ES-I3 (cell line): ENCODE data around the gene WDR20.

Experiments used
- H3K36me3 ChIP-seq: 2 replicates; pipeline ENCODE4 v1.6.1; 2013; ENCODE audit warnings: mild to moderate bottlenecking, low read length, control low read depth, moderate library complexity; ENCODE audit not compliant: insufficient read depth
- H3K4me1 ChIP-seq: 2 replicates; pipeline ENCODE4 v1.6.1; 2013; ENCODE audit warnings: mild to moderate bottlenecking, control low read depth, low read length; ENCODE audit not compliant: insufficient read depth
- H3K9ac ChIP-seq: 2 replicates; pipeline ENCODE4 v1.6.1; 2013; ENCODE audit warnings: low read depth, mild to moderate bottlenecking, low read length, moderate library complexity
- H3K9me3 ChIP-seq: 2 replicates; pipeline ENCODE4 v1.6.1; 2013; ENCODE audit warnings: mild to moderate bottlenecking, low read length, moderate library complexity; ENCODE audit not compliant: control insufficient read depth, insufficient read depth

Gene WDR20

GRCh38 chr14:102246071-102246470 lies 106.4 kb downstream of the WDR20 start:
- no peaks in the 10 kb centered on the region for H3K9me3 ChIP-seq
- H3K9ac ChIP-seq, result no peak overlapping the region
- H3K4me1 ChIP-seq, result peaks cover 9% of the 10 kb centered on the region; the same call in 1 of the 2 replicates
- H3K36me3 ChIP-seq, result no peaks in the 10 kb centered on the region

- no peak overlapping the region; the same call in 1 of the 2 replicates for H3K9ac ChIP-seq
- H3K36me3 ChIP-seq, result no peaks in the 10 kb centered on the region
- H3K4me1 ChIP-seq, result peaks cover 9% of the 10 kb centered on the region; the same call in 1 of the 2 replicates
- no peaks in the 10 kb centered on the region for H3K9me3 ChIP-seq
Measured at GRCh38 chr14:102248121-102248520, 108.4 kb downstream of the WDR20 start.

GRCh38 chr14:102249041-102249440 lies 109.3 kb downstream of the WDR20 start:
- H3K36me3 ChIP-seq, result no peaks in the 10 kb centered on the region
- no peak overlapping the region for H3K9ac ChIP-seq
- H3K4me1 ChIP-seq, result peaks cover 9% of the 10 kb centered on the region; the same call in 1 of the 2 replicates

GRCh38 chr14:102249981-102250380 lies 110.3 kb downstream of the WDR20 start:
- H3K9me3 ChIP-seq, result no peaks in the 10 kb centered on the region
- H3K36me3 ChIP-seq, result no peaks in the 10 kb centered on the region
- no peak overlapping the region for H3K9ac ChIP-seq
- H3K4me1 ChIP-seq, result peaks cover 9% of the 10 kb centered on the region; the same call in 1 of the 2 replicates

More at GRCh38 chr14:102249041-102249440, 109.3 kb downstream of the WDR20 start:
- no peaks in the 10 kb centered on the region for H3K9me3 ChIP-seq

DNA sequence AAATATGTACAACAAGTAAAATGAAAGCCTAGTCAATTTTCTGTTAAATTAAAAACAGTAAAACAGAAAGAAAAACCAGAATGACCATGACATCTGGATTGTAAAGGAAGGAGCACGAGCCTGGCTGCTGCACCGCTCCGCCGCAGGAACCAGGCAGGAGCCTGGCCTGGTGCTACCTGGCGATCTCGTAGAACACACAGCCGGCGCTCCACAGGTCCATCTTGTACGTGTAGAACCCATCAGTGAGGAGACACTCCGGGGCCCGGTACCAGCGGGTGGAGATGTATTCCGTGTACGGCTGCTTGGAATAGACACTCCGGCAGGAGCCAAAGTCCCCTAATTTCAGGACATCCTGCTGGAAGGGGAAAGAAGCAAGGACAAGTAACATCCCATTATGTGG lies 110.9 kb downstream of the WDR20 start:
- peaks cover 12% of the 10 kb centered on the region; the same call in 1 of the 2 replicates for H3K4me1 ChIP-seq
- H3K36me3 ChIP-seq, result no peaks in the 10 kb centered on the region

DNA sequence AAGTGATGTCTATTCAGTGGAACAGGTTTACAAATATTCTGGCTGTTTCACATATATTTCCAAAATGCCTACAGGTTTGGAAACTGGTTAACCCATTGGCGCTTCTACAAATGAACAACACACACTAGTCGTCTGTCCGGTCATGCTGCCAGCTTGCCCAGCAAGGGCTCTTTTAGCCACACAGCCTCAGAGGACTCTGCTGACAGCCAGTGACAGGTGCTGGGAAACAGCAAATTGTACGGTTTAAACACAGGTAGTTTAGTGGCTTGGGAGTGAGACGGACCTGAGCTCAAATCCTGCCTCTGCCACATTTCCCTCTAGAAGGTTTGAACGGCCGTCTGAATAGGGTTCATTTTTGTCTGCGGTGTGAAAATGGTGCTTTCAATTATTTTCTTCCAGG lies 111.5 kb downstream of the WDR20 start:
- peaks cover 12% of the 10 kb centered on the region; the same call in 1 of the 2 replicates for H3K4me1 ChIP-seq
- H3K9me3 ChIP-seq, result no peaks in the 10 kb centered on the region
- no peaks in the 10 kb centered on the region for H3K36me3 ChIP-seq
- no peak overlapping the region for H3K9ac ChIP-seq

More for the DNA sequence above, 110.9 kb downstream of the WDR20 start:
- Histone ChIP-seq H3K9ac (no peak overlapping the region), H3K9me3 (no peaks in the 10 kb centered on the region)

DNA sequence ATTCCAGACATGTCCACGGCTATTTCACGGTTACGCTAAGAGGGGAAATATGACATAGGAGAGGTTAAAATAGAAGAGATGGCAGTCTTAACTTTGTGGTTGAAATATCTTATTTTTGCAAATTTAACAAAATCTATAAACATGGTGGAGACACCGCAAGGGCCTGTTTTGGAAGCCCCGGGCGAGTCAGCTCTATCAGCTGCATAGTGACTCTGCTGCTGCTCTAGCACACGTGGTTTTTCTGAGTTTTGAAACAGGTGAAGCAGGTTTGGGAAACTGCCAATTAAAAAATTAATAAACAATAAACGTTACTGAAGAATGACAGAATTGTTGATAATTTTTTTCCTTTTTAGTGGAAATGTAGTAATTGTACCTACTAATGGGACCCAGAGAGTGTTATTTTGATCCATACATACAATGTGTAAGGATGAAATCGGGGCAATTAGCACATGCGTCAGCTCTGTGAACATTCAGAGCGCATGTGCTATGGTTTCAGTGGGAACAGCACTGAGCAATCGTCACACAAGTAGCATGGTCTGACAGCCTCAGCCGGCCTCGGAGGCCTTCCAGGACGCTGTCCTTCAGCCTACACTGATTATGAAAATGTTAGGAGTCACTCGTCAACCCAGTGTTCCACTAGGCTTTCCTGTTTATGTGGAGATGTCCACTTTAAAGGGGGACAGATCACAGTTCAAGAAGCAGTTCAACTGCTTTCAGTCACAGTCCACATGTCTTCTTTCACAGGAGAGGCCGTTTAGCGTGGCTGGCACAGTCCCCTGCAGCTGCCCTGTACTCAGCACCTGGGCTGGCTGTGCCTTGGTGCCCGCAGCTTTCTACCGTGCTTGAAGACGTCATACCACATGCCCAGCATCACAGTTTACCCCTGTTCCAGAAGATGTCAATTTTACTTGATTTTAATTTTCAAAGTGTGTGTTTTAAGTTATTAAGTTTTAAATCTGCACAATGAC lies 113.4 kb downstream of the WDR20 start:
- Histone ChIP-seq H3K9me3 (no peaks in the 10 kb centered on the region), H3K36me3 (no peaks in the 10 kb centered on the region), H3K4me1 (peaks cover 8% of the 10 kb centered on the region; the same call in 1 of the 2 replicates), H3K9ac (no peak overlapping the region)

DNA sequence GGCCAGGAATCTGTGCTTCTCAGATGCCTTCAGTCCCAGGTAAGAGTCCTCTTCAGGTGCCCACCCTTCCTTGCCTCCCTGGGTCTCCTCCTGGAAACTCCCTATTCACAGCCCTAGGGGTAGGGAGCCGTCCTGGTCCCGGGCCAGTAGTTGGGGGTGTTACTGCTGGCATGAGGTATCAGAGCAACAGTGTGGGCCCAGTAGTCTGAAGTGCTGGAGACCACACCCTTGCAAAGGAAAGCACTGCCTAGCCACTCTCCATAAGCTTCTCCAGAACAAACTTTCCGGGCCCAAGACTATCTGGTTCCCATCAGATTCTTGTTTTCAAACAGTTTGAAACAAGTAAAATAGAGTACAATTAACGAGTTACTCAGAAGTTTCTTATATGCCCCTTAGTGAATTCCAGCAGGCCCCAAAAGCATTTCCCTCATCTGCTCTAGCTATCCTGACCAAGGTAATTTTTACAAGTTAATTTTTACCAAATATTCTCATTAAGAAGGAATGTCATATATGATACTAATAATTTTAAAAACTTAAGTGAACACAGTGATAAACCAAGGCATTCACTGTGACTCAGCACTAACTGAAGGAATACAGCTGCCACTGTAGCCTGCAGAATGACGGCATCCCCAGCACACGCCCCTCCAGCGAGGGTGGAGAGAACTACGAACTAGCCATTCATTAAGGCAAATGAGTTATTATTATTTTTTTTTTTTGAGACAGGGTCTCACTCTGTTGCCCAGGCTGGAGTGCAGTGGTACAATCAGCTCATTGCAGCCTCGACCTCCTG lies 115.9 kb downstream of the WDR20 start:
- no peaks in the 10 kb centered on the region for H3K9me3 ChIP-seq
- no peaks in the 10 kb centered on the region for H3K36me3 ChIP-seq
- no peak overlapping the region for H3K9ac ChIP-seq
- H3K4me1 ChIP-seq, result 0 out of 2 replicates have a peak, but pooled peaks cover 3% of the 10 kb centered on the region

DNA sequence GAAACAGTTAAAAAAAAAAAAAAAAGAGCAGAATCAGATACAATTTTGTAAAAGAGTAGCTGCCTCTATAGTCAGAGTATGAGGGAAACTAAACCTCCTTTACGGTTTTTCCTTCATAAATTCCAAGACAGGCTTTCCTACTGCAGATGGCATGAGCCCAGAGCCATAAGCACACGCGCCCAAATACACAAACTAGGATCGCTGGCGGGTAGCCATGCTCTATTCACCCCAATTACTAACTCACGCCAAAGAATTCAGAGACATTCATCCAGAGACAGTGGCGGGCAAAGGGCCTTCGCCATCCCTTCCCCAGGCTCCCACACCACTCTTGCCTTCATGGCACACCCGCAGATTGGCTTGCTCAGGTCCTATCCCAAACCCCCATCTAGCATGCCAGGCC lies 117.0 kb downstream of the WDR20 start:
- Histone ChIP-seq H3K9me3 (no peaks in the 10 kb centered on the region), H3K4me1 (0 out of 2 replicates have a peak, but pooled peaks cover 3% of the 10 kb centered on the region), H3K9ac (no peak overlapping the region), H3K36me3 (no peaks in the 10 kb centered on the region)

DNA sequence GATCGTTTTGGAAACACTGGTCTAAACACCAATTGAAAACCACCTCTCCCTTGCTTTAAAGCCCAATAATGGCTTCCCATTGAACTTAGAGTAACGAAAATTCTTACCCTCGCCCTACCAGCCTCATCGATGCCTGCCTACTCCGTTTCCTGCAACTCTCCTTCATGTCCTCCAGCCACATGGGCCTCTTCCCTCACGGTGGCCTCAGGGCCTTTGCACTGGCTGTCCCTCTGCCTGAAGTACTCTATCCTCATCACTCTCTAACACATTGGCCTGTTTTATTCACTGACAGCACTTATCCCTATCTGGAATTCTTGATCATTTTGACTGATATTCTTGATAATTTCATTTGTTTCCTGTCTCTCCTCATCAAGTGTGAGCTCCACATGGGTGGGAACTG lies 118.4 kb downstream of the WDR20 start:
- H3K9ac ChIP-seq, result no peak overlapping the region
- H3K36me3 ChIP-seq, result no peaks in the 10 kb centered on the region
- H3K9me3 ChIP-seq, result no peaks in the 10 kb centered on the region
- peaks cover 6% of the 10 kb centered on the region; the same call in 1 of the 2 replicates for H3K4me1 ChIP-seq
